ENCODE data around the gene STK32C.

Gene STK32C

GRCh38 chr10:132180736-132181135 lies 127.0 kb downstream of the STK32C start:
- DNase-seq (ENCODE audit: low spot score in 2 of 2) (no peak), ATAC-seq (ENCODE audit: low read depth) (no peak)

GRCh38 chr10:132179551-132180392 lies 128.0 kb downstream of the STK32C start:
- DNase-seq (ENCODE audit: low spot score in 2 of 2) = no peak
- Mint-ChIP-seq H3K27ac (no peak overlapping the region), H3K4me1 (peaks cover 4% of the 10 kb centered on the region), H3K36me3 (peaks cover under 1% of the 10 kb centered on the region), H3K9me3 (no peaks in the 10 kb centered on the region), H3K27me3 (peaks cover 29% of the 10 kb centered on the region), H3K4me3 (no peak overlapping the region)
- ATAC-seq (ENCODE audit: low read depth) = no peak

More at GRCh38 chr10:132180736-132181135, 127.0 kb downstream of the STK32C start:
- Mint-ChIP-seq H3K36me3 (peaks cover 3% of the 10 kb centered on the region), H3K27me3 (peaks cover 32% of the 10 kb centered on the region), H3K27ac (no peak overlapping the region), H3K9me3 (no peaks in the 10 kb centered on the region), H3K4me3 (no peak overlapping the region), H3K4me1 (peaks cover 4% of the 10 kb centered on the region)

DNA sequence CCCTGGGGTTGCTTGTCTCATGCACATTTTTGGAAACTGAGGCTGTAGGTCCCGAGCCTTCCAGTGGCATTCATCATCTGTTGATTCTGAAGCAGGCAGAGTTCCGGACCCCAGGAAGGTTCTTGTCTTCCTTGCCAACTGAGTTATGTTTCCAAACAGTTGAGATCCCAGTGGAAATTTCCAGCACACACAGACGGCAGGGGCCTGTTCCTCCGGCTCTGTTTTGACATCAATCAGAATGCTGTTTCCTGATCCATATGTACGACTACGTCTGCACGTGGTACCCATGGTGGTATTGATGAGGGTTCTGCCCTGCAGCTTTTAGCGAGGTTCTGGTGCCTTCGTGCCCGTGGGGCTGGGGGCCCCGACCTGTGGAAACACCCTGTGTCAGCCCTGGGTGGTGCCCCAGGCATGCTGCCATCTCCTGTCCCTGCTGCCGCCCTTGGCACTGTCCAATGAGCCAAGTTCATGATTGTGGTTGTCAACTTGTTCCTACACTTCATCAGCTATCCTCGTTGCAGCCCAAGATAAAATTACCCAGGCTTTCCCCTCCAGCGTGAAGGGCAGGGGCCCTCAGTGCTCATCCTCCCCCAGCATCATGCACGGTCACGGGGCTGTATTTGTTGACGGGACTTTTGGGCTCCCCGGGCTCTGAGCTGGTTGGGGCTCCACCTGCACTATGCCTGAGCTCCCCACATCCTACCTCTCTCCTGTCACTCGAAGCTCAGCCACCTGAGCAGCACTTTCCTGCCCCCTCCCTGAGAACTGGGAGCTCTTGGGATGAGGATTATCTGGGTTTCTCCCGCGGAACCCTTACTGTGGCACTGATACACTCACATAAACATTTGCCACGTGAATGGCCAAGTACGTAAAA lies 128.8 kb downstream of the STK32C start:
- Mint-ChIP-seq H3K9me3 (no peaks in the 10 kb centered on the region), H3K4me3 (no peak overlapping the region), H3K4me1 (peaks cover 4% of the 10 kb centered on the region), H3K27ac (no peak overlapping the region), H3K27me3 (peaks cover 25% of the 10 kb centered on the region), H3K36me3 (no peaks in the 10 kb centered on the region)
- ATAC-seq (ENCODE audit: low read depth) (no peak), DNase-seq (ENCODE audit: low spot score in 2 of 2) (no peak)

DNA sequence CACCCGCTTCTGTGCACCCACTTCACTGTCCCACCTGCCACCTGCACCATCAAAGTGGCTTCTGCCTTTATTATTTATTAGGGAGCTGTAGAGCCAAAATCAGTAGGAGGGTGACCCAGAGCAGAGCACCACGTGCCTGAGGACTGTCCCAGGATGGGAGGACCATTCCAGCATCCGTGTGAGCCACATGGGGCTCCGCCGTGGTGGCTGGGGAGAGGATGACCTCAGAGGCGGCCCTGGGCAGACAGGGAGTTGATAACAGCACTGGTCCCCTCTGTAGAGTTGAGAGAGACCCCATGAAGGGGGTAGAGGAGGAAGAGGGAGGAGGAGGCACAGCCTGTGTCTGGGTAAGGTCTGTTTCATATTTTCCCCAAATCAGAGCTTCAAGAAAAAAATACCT lies 129.7 kb downstream of the STK32C start:
- no peak overlapping the region for H3K27ac Mint-ChIP-seq
- ATAC-seq (ENCODE audit: low read depth) = no peak
- H3K4me3 Mint-ChIP-seq = no peak overlapping the region
- peaks cover 2% of the 10 kb centered on the region for H3K9me3 Mint-ChIP-seq
- peaks cover 23% of the 10 kb centered on the region for H3K27me3 Mint-ChIP-seq
- DNase-seq (ENCODE audit: low spot score in 2 of 2) = no peak
- H3K4me1 Mint-ChIP-seq = peaks cover 4% of the 10 kb centered on the region
- H3K36me3 Mint-ChIP-seq = peaks cover 1% of the 10 kb centered on the region

DNA sequence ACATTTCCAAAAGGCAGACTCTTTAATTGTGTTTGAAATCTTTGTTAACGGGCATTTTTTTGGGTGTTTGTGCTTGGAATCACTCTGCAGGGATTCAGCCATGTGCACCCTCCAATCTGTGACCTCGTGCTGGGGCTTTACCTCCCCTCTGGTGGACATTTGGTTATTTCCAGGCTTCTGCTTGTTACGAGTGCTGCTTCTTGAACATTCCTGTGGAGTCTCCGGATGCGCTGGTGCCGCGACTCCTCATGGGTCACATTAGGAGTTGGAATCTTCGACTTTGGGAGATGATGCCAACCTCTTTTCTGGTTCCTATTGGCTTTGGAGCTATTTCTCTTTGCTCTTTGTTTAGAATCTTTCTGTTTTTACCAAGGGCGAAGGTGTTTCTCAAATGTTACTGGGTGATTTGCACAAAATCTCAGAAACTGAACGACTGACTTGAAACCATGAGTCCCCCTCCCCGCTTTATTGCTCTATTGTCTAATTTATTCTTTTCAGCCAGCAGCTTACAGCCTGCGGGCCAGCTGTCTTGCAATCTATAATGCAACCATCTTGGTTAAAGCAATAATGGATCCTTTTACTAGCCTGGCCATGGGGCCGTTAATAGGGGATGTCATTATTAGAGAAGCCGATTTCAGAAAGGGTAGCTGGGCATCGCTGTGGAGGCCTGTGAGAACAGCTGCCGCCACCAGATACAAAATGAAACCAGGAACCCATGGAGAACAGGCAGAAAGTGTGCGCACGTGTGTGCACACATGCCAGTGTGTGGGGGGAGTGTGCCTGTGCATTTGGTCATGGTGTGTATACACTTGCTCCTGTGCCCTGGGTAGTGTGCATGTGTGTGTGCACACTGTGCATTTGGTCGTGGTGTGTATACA lies 130.9 kb downstream of the STK32C start:
- H3K36me3 Mint-ChIP-seq = peaks cover 1% of the 10 kb centered on the region

GRCh38 chr10:132175907-132176581 lies 131.7 kb downstream of the STK32C start:
- no peak overlapping the region for H3K27ac Mint-ChIP-seq
- no peak overlapping the region for H3K4me3 Mint-ChIP-seq
- DNase-seq (ENCODE audit: low spot score in 2 of 2) (no peak), ATAC-seq (ENCODE audit: low read depth) (no peak)
- H3K36me3 Mint-ChIP-seq = peaks cover 1% of the 10 kb centered on the region
- peaks cover 2% of the 10 kb centered on the region for H3K9me3 Mint-ChIP-seq
- H3K27me3 Mint-ChIP-seq = peaks cover 22% of the 10 kb centered on the region
- peaks cover 4% of the 10 kb centered on the region for H3K4me1 Mint-ChIP-seq

More for the DNA sequence above, 130.9 kb downstream of the STK32C start:
- ATAC-seq (ENCODE audit: low read depth) (no peak), DNase-seq (ENCODE audit: low spot score in 2 of 2) (no peak)
- Mint-ChIP-seq H3K4me3 (no peak overlapping the region), H3K4me1 (peaks cover 4% of the 10 kb centered on the region), H3K27me3 (peaks cover 22% of the 10 kb centered on the region), H3K27ac (no peak overlapping the region), H3K9me3 (peaks cover 2% of the 10 kb centered on the region)

GRCh38 chr10:132175408-132175807 lies 132.3 kb downstream of the STK32C start:
- DNase-seq (ENCODE audit: low spot score in 2 of 2) (no peak), ATAC-seq (ENCODE audit: low read depth) (no peak)
- Mint-ChIP-seq H3K9me3 (peaks cover 2% of the 10 kb centered on the region), H3K27me3 (peaks cover 19% of the 10 kb centered on the region), H3K36me3 (peaks cover 1% of the 10 kb centered on the region), H3K4me3 (no peak overlapping the region), H3K4me1 (peaks cover 4% of the 10 kb centered on the region), H3K27ac (no peak overlapping the region)

- DNase-seq (ENCODE audit: low spot score in 2 of 2) = no peak
- Mint-ChIP-seq H3K27ac (no peak overlapping the region), H3K4me1 (peaks cover 4% of the 10 kb centered on the region)
Measured at GRCh38 chr10:132174237-132174636, 133.5 kb downstream of the STK32C start.

DNA sequence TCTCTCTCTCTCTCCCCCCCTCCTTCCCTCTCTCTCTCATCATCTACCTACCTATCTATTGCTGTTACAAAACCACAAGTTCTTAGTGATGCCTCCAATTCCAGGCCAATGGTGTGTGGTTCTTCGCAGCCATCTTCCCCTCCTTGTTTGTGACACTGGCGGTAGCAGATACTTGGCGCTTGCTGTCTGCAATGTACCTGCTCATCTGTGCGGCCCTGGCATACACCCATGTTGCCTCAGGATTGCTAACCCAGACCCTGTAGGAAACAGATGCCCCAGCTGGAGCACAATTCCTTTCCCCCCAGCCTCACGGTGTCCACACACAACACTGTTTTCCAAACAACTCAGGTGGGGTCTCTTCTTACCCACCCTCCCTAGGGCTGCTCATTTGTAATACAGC lies 134.6 kb downstream of the STK32C start:
- Mint-ChIP-seq H3K9me3 (peaks cover 2% of the 10 kb centered on the region), H3K4me3 (no peak overlapping the region), H3K27ac (no peak overlapping the region), H3K27me3 (peaks cover 14% of the 10 kb centered on the region), H3K36me3 (peaks cover 1% of the 10 kb centered on the region), H3K4me1 (peaks cover 4% of the 10 kb centered on the region)
- no peak for DNase-seq (ENCODE audit: low spot score in 2 of 2)
- no peak for ATAC-seq (ENCODE audit: low read depth)

More at GRCh38 chr10:132174237-132174636, 133.5 kb downstream of the STK32C start:
- peaks cover 2% of the 10 kb centered on the region for H3K9me3 Mint-ChIP-seq
- no peak for ATAC-seq (ENCODE audit: low read depth)
- peaks cover 17% of the 10 kb centered on the region for H3K27me3 Mint-ChIP-seq
- H3K4me3 Mint-ChIP-seq = no peak overlapping the region
- H3K36me3 Mint-ChIP-seq = peaks cover 1% of the 10 kb centered on the region

DNA sequence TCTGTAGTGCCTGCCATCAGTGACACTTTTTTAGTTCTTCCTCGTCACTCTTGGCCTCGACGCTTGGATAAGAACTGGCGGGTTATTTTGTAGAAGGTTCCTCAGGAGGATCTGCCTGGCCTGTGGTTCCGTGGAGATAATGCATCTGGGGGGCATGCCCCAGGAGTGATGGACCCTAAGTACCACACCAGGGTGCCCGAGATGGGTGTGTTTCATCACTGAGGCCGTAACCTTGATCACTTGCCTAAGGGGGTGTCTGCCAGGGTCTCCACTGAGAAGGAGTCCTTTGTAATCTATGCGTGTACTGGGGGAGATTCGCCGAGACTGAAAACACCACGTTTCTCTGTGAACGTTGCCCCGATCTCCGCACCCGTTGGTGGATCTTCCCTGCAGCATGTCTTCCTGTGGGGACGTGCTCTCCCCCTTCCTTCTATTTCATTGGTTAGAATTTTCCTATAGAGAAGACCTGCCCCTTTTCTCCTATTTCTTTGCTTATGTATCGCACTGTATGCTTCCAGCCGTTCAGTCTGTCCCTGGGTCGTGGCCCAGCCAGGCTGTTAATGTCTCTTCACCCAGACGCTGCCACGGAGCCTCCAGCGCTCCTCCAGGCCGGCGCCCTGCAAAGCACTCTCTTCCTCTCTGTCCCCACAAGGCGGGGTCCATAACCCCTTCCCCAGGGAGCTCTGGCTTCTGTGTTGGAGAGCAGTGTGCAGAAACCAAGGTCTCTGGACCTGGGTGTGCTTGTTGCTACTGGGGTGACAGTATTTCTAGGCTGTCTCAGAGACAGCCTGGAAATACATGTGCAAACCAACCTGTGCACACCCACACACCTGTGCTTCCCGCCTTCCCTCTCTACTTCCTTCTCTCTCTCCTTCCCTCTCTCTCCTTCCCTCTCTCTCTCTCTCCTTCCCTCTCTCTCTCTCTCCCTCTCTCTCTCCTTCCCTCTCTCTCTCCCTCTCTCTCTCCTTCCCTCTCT lies 135.4 kb downstream of the STK32C start:
- DNase-seq (ENCODE audit: low spot score in 2 of 2) (no peak), ATAC-seq (ENCODE audit: low read depth) (no peak)
- Mint-ChIP-seq H3K27ac (no peak overlapping the region), H3K27me3 (peaks cover 9% of the 10 kb centered on the region), H3K9me3 (peaks cover 2% of the 10 kb centered on the region), H3K36me3 (peaks cover 1% of the 10 kb centered on the region), H3K4me3 (no peak overlapping the region), H3K4me1 (peaks cover 4% of the 10 kb centered on the region)

DNA sequence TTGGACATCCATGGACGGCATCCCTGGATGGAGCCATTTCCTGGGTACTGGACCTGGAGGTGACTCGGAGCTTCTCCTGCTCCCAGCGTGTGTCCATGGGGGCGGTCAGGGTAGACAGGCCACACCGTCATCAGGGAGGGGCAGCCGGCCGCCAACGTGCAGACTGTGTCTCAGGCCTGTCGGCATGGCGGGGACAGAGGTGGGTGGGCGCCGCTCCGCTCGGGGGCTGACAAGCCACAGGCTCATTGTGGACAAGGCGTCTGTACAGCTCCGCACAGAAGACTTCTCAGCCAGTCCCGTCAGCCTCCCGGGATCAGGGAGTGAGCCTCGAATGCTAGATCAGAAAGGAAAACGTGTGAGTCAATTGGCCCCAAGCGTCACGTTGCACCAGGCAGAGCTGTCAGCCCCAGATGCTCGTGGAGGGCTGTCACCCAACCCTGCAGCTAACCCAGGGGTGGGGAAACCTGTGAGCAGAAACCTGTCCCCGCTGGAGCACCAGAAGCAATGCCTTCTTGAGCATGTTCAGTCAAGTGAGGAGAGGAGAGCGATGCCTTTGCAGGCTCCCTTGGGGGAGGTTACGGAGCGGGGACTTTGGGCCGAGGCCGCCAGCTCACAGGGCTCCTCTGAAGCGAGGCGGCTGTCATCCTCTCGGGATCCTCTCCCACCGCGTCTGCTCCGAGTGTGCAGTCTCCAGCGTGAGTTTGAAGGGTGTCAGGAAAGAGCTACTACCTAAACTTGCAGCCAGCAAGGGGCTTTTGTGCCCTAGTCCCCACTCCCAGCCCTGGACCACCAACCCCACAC lies 137.0 kb downstream of the STK32C start:
- Mint-ChIP-seq H3K27ac (no peak overlapping the region), H3K9me3 (peaks cover 2% of the 10 kb centered on the region), H3K36me3 (peaks cover 1% of the 10 kb centered on the region), H3K4me3 (no peak overlapping the region), H3K27me3 (peaks cover 3% of the 10 kb centered on the region), H3K4me1 (peaks cover 3% of the 10 kb centered on the region)
- ATAC-seq (ENCODE audit: low read depth) (no peak), DNase-seq (ENCODE audit: low spot score in 2 of 2) (no peak)

Data from memory B cell (primary cell).